HCEC 1CT (cell line): ENCODE results near the gene LRRC74B.
"Not testable (repeated sequence)": the region's sequence is repeated elsewhere in the genome, so short reads cannot be mapped to it uniquely, and the experiment has no call there.

ENCODE experiments used
- DNase-seq: peaks from one replicate; pipeline ENCODE4 v3.0.0-alpha.2; 2017

LRRC74B gene

DNA sequence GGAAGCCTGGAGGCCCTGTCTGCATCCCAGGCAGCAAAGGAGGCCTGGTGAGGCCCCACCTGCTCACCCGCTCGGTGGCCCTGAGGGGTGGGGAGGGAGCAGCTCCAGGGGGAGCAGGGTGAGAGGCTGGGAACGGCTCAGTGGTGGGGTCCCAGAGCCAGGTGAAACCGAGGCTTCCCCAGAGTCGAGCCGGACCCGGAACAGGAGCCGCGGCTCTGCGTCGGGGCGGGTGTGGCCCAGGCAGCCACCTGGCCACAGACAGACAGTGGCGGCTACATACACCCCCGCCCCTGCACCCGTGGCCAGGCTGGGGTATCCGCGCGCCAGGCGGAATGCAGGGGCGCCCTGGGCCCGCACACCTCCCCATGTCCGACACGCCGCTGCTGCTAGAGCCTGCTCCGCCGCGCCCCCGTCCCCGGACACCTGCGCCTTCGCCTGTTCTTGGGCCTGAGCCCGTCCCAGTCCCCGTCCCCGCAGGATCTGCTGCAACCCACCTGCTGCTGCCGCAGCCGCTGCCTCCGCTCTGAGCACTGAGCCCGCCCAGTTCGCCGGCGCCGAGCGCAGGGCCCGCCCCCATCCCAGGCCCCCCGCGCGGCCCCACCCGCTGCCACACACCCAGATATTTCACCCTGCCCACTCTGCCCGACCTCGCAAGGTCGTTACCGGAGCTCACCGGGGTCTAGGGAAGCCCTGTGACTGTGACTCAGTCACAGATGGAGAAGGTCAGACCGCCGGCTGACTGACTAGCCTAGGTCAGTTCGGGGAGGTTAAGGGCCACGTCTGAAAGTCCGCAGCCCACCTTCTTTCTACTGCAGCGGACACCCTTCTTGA is 13.5 kb upstream of the LRRC74B start, which contains the start of gene SLC7A4:
Gene SLC7A4 (minus strand): TSS at position 525 of the 831 bp plus-strand sequence. CDS start 749 bp downstream, outside the sequence.
- DNase-seq: no peak

- no peak for DNase-seq
Observed at GRCh38 chr22:21032868-21033688, 12.7 kb upstream of the LRRC74B start.

- no peak for DNase-seq
Observed at GRCh38 chr22:21033895-21034294, 11.9 kb upstream of the LRRC74B start.

DNA sequence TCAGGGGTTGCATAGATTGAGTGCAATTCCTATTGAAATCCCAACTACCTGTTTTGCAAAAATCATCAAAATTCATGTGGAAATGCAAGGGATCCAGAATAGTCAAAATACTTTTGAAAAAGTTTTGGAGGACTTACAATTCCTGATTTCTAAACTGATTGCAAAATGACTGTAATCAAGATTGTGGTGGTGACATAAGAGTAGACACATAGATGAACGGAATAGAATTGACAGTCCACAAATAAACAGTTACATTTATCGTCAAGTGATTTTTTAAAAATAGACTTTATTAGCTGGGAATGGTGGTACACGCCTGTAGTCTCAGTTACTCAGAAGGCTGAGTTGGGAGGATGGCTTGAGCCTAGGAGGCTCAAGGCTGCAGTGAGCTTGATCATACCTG is 10.8 kb upstream of the LRRC74B start:
- DNase-seq: no peak

- no peak for DNase-seq
Observed at GRCh38 chr22:21038405-21038804, 7.3 kb upstream of the LRRC74B start.

GRCh38 chr22:21039158-21039557 is 6.6 kb upstream of the LRRC74B start:
- not testable (repeated sequence) for DNase-seq

DNA sequence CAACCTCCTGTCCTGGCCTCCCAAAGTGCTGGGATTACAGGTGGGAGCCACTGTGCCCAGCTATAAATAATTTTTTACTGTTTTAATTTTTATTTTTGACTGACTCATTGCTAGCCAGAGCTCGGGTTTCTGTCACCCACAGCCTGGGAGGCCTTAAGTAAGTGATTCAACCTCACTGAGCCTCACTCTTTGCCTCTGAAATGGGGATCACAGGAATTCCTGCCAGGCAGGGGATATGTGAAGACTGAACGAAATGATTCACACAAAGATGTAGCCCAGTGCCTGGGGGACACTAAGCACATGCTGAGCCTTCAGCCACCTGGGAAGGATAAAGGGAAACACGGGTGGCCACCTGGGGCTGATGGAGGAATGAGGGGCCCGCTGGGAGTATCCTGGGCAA is 3.8 kb upstream of the LRRC74B start:
- peak; percentile 77 for DNase-seq

- DNase-seq: no peak
Observed at GRCh38 chr22:21042978-21043859, 2.5 kb upstream of the LRRC74B start.

DNA sequence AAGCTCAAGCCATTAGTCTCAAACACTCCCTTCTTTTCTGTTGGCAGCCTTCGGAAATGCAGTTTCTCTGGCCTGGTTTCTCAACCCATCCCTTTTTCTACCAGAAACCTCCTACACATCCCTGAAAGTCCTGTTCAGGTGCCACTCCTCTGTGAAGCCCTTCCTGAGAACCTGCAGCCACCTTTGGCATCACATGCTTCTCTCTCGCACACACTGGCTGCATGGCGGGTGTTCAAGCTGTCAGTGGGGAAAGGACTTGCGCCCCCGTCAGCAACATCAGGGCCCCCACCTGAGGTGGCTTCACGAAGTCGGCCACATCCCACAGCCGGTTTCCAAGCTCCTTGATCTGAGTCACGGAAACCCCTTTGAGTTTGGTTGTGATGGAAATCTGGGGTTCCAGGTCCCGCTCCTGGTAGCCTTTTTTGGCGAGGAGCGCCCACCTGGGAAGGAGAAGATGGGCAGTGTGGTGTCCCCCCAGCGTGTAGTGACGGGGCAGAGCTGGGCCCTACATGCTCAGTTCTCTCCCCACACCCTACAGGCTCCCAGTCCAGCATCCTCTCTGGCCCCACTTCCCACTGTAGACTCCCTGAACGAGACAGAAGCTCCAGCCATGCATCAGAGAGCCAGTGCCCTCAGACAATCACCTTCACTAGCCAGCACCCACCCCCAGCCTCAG is 1.7 kb upstream of the LRRC74B start:
- no peak for DNase-seq

DNA sequence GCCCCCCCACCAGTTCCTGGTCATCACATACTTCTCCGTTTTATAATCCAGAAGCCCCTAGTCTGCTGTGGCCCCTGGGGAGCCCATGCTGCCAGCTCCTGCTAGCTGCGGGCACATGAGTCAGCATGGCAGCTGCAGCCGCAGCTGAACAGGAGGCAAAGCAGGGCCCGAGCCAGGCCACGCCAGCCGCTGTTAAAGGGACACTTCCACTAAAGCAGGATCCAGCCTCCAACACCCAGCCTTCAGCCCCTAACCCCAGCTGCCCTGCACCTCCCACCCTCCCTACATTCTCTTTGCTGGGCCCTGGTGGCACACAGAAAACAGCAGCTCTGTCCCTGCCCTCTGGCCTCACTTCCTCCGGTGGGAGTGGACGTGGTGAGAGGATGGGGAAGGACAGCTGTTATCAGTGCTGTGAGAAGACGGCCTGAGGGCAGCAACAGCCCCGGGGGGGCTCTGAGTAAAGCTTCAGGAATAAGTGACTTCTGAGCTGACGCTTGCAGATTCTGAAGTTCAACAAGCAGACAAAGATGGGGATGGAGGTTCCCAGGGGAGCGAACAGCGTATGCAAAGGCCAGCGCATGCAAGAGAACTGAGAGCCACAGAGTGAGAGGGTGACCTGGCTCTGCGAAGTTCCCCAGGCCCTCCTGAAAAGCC is 688 bp upstream of the LRRC74B start:
- peak; percentile 9 for DNase-seq

DNA sequence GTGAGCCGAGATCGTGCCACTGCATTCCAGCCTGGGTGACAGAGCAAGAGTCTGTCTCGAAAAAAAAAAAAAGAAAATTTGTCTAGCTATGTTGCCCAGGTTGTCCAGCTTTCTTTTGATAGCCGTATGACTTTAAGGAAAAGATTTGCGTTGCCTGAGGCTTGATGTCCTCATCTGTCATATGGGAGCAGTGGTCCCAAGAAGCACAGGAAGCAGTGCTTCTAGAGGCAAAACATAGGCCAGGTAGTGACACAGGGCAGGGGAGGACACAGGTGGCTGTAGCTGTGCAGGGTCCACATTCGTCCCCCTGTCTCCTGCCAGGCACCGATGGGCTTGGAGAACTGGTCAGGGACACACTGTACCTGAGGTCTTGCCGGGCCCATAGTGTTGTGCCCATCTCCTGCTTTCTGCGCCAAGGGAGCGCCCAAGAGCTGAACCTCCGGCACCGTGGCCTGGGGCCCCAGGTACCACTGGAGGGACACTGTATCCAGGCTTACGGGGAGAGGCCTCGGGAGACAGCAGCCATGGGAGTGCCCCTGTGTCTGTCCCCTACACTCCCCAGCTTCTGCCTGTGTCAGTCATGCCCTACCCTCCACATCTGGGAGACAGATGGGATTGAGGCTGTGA is 1.4 kb downstream of the LRRC74B start:
- DNase-seq: no peak

DNA sequence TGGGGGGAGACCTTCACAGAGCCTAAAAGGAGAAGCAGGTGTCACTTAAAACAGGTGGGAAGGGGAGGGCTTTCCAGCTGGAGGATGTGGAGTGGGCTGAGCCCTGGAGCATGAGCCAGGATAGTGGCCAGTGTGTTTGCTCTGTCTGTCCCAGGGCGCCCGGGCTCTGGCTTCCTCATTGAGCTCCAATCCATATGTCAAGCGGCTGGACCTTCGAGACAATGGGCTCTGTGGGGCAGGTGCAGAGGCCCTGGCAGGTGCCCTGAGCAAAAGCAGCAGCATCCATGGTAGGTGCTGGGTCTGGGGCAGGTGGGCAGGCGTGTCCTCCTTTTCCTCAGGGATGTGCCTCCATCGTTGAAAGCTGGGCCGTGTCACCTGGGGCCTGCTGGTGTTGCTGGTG is 2.0 kb downstream of the LRRC74B start:
- no peak for DNase-seq

- not testable (repeated sequence) for DNase-seq
Observed at GRCh38 chr22:21048448-21048847, 2.7 kb downstream of the LRRC74B start.

GRCh38 chr22:21048965-21049364 is 3.2 kb downstream of the LRRC74B start:
- DNase-seq: not testable (repeated sequence)

GRCh38 chr22:21051145-21051830 is 5.5 kb downstream of the LRRC74B start:
- DNase-seq: no peak

- no peak for DNase-seq
Observed at GRCh38 chr22:21051831-21052400, 6.2 kb downstream of the LRRC74B start.

GRCh38 chr22:21052715-21053459 is 7.1 kb downstream of the LRRC74B start:
- no peak for DNase-seq

GRCh38 chr22:21054046-21054713 is 8.4 kb downstream of the LRRC74B start:
- no peak for DNase-seq
